ENCODE results near the gene CLCN7.

CLCN7 gene

DNA sequence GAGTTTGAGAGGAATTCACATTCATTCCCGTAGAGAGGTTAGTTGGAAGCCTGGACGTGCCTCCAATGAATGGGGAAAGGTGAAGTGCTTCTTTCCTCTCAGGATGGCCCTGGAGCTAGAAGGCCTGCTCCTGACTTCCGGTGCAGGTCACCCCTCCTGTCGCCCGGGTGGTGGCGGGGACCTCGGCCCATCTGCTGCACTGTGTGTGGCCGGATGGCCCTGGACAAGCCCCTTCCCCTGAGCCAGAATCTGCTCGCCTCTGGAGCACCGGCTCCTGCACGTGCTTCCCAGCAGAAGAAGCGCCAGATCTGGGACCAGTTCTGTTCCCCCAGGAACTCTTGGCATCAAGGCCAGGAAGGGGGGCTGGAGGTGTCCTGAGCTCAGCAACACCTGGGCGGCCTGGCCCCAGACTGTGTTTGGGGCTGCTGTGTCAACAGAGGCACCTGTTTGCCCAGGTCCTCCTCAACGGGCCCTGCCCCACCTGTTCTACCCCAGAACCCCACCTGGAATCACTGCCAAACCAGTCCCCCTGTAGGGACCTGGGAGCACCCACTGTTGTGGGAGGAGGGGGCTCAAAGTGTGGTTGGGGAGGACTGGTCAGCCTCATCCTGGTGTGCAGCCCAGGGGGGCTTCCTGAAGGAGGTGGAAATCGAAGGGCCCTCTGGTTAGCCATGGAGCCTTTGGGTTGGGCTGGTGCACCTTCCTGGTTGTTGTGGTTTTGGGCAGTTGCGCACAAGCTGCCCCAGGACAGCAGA, 49.0 kb downstream of the CLCN7 start:
- DNase-seq (ENCODE audit: low read depth in 2 of 2): no peak
- no peak for TF ChIP-seq CTCF (IDR thresholded peaks at IDR 0.05; ENCODE audit: low read depth, low read length)
- H3K4me3 ChIP-seq (replicated peaks in 1 of 2; ENCODE audit: low read depth in 2 of 2, low read length in 2 of 2): no peak overlapping the region

DNA sequence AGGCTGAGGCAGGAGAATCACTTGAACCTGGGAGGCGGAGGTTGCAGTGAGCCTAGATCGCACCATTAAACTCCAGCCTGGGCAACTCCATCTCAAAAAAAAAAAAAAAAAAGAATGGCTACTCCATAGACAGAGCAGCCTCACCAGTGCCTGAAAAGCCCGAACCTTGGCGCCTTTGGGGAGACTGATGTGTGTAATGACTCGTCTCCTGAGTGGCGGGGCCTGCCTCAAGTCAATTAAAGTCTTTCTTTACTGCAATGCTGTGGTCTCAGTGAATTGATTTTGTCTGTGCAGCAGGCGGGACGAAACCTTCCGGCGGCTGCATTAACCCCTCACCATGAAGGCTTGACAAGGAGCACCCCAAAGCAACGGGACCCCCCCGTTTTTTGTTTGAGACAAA, 50.8 kb downstream of the CLCN7 start:
- H3K4me3 ChIP-seq (replicated peaks in 1 of 2; ENCODE audit: low read depth in 2 of 2, low read length in 2 of 2): no peak overlapping the region
- no peak for TF ChIP-seq CTCF (IDR thresholded peaks at IDR 0.05; ENCODE audit: low read depth, low read length)
- no peak for DNase-seq (ENCODE audit: low read depth in 2 of 2)

DNA sequence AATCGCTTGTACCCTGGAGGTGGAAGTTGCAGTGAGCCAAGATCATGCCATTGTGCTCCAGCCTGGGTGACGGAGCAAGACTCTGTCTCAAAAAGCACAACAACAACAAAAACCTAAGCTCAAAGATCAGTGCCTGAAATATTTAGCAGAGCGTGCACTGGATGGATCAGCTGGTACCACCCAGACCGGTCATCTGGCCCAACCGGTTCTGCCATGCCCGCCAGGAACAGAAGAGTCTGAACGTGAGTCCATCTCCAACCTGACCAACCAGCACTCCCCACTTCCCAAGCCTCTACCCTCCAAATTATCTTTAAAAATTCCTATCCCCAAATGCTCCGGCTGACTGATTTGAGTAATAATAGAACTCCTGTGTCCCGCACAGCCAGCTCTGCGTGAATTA, 52.8 kb downstream of the CLCN7 start:
- no peak overlapping the region for H3K4me3 ChIP-seq (replicated peaks in 1 of 2; ENCODE audit: low read depth in 2 of 2, low read length in 2 of 2)

GRCh38 chr16:1420111-1420539, 54.7 kb downstream of the CLCN7 start:
- no peak for TF ChIP-seq CTCF (IDR thresholded peaks at IDR 0.05; ENCODE audit: low read depth, low read length)
- DNase-seq (ENCODE audit: low read depth in 2 of 2): no peak
- peak overlapping the region; percentile 70 to 100 for H3K4me3 ChIP-seq (replicated peaks in 1 of 2; ENCODE audit: low read depth in 2 of 2, low read length in 2 of 2)

More for the DNA sequence above, 52.8 kb downstream of the CLCN7 start:
- DNase-seq (ENCODE audit: low read depth in 2 of 2): no peak
- no peak for TF ChIP-seq CTCF (IDR thresholded peaks at IDR 0.05; ENCODE audit: low read depth, low read length)

DNA sequence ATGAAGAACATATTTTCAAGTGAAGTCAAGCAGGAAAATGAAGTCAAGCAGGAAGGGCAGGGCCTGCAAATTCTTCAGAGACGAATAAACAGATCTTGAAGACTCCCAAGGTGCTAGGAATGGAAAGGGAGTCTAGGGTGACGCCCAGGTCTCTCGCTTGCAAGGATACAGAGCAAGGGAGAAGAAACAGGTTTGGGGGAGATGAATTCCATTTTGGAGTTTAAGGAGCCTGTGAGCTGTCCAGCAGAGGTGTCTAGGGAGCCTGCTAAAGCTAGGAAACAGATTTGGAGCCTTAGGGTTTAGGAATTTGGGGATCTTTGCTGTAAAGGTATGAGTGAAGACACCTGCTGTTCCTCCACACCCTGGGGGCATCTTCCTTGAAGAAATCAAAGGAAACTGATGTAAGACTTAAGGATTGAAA, 58.3 kb downstream of the CLCN7 start:
- TF ChIP-seq CTCF (IDR thresholded peaks at IDR 0.05; ENCODE audit: low read depth, low read length): no peak
- DNase-seq (ENCODE audit: low read depth in 2 of 2): no peak
- no peak overlapping the region for H3K4me3 ChIP-seq (replicated peaks in 1 of 2; ENCODE audit: low read depth in 2 of 2, low read length in 2 of 2)

DNA sequence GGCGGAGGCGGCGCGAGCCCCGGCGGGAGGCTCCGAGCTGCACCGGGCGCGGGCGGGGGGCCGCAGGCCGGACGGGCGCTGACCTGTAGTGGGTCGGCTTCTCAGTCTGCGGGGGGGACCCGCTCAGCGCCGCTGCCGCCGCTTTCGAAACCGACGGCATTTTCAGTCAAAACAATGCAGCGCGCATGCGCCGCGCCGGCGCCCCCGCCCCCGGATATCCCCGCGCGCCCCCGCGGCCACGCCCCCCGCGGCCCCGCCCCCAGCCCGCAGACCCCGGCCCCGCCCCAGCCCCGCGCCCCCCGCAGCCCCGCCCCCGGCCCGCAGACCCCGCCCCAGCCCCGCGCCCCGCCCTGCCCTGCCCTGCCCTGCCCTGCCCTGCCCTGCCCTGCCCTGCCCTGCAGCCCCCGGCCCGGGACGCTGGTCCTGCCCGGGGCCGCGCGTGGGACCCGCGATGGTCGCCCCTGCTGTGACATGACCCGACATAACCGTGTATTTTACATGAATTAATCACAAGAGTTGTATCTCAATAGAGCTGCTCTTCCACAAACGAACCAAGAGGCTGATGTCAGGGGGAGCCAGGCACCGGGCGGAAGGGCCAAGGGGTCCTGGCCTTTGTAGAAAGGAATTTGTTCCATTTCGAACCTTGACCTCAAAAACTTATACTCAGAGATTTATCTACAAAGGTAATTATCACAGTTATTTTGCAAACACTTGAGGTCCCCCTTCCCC, 60.1 kb downstream of the CLCN7 start, which contains the start of gene UNKL:
UNKL (minus strand) TSS at position 173 of the 729 bp plus-strand sequence; CDS start at position 160, 13 bp downstream.
- peak; percentile 53 to 71 for DNase-seq (ENCODE audit: low read depth in 2 of 2)
- TF ChIP-seq CTCF (IDR thresholded peaks at IDR 0.05; ENCODE audit: low read depth, low read length): no peak
- H3K4me3 ChIP-seq (replicated peaks in 1 of 2; ENCODE audit: low read depth in 2 of 2, low read length in 2 of 2): peak within 1 kb of the TSS; percentile 82 to 87

All from cardiac fibroblast (primary cell).